Stimulated activated CD8-positive, alpha-beta memory T cell treated with anti-CD3 and anti-CD28 coated beads, Interleukin-15, amount 100 ng/mL, for 1 hour (primary cell): Measurements from ENCODE around the gene ZNF853.
"Not testable (repeated sequence)": the region's sequence is repeated elsewhere in the genome, so short reads cannot be mapped to it uniquely, and the experiment has no call there.

Experiments used
- DNase-seq: peaks from one replicate; pipeline ENCODE4 v3.0.0-alpha.2; 2020; ENCODE audit warnings: low read depth

ZNF853 gene

GRCh38 chr7:6606866-6607583 lies 8.4 kb upstream of the ZNF853 start:
- DNase-seq = no peak

DNA sequence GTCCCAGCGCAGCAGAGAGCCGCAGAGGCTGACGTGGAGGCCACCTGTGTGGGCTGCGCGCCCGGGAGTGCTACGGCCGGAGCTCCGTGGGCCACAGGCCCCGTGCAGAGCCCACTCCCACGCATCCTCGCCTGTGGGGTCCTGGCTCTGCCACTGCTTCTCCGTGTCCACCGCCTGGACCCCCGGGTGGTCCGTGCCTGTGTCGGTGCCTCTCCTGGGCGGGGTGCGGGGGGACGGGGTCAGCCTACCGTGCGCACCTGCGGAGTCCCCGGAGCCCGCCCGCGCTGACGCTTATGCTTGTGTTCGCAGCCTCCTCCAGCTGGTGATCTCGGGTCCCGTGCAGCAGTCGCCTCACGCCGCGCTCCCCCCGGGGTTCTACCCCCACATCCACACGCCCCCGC lies 7.8 kb upstream of the ZNF853 start:
- DNase-seq = no peak

DNA sequence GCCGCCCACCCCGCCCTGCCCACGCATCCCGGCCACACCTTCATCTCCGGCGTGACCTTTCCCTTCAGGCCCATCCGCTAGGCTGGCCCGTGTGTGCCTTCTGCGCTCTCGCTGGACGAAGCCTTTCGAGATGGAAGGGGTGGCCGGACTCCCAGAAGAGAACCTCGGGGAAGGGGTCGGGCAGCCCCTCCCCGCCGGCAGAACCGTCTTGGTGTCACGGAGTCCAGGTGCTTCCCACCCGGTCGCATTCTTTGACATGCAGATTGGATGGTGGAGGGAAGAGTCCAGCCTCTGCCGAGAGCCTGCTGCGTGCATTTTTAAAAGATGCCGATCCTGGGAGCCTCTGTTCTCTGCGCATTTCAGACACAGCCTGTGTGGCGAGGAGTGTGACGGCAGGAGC lies 7.3 kb upstream of the ZNF853 start:
- DNase-seq = no peak

- DNase-seq = no peak
Observed at GRCh38 chr7:6608794-6609193, 6.6 kb upstream of the ZNF853 start.

DNA sequence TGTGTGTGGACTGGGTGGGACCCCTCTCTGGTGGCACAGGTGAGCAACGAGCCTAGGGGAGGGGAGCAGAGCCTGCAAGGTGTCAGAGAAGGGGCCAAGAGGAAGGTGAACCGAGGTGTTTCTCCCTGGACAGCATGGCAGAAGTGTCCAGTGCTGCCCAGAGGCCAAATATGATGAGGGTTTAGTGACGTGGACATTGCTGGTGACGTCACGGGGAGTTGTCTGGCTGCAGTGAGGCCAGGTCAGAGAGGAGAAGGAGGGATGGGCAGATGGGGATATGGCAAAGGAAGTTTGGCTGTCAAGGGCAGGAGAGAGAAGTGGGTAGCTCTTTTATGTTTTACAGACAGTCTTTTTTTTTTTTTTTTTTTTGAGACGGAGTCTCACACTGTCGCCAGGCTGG lies 2.6 kb upstream of the ZNF853 start:
- DNase-seq = no peak

DNA sequence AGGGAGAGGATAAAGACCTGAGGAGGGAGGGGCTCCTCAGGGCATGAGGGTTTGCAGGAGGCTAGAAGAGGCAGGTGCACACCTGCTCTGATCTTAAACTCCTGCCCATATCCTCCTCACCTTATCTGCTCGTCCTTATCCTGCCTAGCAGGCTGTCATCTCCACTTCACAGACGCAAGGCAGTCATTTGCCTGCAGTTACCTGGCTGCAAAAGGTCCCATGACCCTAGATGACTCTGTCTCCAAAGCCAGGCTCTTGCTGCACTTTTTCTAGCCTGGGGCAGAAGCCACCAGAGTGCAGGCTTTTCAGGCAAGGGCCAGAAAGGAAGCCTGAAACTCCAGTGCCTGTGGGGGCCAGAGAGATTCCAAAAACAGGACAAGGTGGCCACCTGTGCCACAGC lies 1.7 kb upstream of the ZNF853 start:
- no peak for DNase-seq

- no peak for DNase-seq
Observed at GRCh38 chr7:6615723-6616555, 529 bp downstream of the ZNF853 start.

DNA sequence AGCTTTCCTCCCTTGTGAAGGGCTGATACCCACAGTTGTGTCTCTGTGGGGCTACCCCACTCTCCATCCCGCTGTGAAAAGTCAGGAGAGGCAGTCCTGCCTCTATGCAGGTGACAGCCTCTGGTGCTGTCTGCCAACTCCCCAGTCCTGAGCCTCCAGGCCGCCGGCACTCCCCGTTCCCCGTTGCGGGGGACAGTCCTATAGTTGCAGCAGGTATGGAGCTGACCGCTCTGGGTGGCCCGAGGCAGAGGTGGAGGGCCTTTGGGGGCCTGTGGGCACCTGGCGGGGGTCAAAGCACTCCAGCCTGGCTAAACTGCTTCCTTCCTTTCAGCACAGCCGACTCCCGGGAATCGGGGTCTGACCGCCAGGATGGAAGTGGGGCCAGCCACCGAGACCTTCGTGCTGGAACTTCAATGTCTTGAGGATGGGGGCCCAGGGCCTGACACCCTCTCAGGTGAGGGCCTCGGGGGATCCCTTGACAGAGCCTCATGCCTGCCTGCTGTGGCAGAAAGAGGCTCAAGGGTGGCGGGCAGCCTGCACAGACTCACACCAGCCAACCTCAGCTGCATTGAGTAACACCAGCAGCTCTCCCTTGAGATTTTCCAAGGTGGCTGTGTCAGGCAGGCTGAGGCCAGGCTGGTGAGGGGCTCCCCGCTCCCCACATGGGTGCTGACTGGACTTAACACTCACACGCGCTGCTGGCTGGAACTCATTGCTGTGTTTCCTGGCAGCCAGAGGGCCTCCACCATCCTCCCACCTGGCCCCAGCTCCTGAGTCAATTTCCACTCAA lies 1.6 kb downstream of the ZNF853 start:
- DNase-seq = no peak

GRCh38 chr7:6618621-6619020 lies 3.2 kb downstream of the ZNF853 start:
- no peak for DNase-seq

GRCh38 chr7:6619961-6620360 lies 4.6 kb downstream of the ZNF853 start:
- no peak for DNase-seq

- DNase-seq = no peak
Observed at GRCh38 chr7:6621195-6622133, 6.1 kb downstream of the ZNF853 start.

DNA sequence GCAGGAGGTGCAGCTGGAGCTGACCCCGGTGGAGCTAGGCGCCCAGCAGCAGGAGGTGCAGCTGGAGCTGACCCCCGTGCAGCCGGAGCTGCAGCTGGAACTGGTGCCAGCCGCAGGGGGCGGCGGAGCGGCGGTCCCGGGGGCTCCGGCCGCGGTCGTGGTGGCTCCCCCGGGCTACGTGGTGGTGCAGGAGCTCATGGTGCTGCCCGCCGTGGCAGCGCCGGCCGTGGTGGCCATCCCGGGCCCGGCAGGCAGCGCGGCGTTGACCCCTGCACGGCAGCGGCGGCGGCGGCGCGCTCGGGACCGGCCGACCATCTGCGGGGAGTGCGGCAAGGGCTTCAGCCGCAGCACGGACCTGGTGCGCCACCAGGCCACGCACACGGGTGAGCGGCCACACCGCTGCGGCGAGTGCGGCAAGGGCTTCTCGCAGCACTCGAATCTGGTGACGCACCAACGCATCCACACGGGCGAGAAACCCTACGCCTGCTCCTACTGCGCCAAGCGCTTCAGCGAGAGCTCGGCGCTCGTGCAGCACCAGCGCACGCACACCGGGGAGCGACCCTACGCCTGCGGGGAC lies 6.8 kb downstream of the ZNF853 start:
- no peak for DNase-seq

DNA sequence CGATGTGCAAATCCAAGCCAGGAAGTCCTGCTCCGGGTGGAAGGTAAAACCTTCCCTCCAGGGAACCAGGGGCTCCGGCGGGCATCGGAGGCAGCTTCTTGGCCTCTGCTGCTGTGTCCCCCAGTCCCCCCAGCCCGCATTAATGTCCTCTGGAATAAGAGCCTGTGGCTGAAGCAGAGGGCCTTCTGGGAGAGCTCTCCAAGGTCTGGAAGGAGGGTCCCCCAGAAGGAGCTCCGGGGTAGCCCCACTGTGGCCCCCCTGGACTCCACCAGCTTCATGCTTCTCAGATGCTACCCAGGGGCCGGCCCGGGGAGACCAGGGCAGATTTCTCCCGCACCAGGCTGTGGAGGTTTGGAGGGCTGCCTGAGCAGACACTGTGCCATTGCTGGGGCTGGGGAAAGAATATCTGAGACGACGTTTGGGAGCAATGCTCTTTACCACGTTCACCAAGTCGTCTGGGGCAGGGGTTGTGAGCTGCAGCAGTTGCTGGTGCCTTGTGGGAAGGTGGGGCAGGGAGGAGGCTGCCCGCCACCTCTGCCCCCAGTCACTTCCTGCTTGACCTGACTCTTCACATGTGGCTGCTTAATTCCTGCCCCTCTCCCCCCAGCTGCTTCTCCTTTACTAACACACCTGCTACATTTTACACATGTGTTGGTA lies 8.3 kb downstream of the ZNF853 start:
- no peak for DNase-seq

DNA sequence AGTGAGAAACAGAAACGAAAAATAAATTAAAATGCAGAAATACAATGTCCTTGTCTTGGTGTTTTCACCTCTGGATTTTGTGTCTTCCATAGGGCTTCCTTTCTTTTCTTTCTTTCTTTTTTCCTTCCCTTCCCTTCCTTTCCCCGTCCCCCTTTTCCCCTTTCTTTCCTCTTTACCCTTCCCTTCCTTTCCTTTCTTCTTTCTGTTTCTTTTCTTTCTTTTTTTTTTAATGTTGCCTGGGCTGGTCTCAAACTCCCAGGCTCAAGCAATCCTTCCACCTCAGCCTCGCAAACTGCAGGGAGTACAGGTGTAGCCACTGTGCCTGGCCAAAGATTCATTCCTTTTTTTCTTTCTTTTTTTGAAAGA lies 8.8 kb downstream of the ZNF853 start:
- no peak for DNase-seq

- DNase-seq = no peak
Observed at GRCh38 chr7:6628045-6628444, 12.6 kb downstream of the ZNF853 start.

GRCh38 chr7:6630007-6630849 lies 14.8 kb downstream of the ZNF853 start:
- DNase-seq = no peak

GRCh38 chr7:6631605-6632004 lies 16.2 kb downstream of the ZNF853 start:
- DNase-seq = no peak

DNA sequence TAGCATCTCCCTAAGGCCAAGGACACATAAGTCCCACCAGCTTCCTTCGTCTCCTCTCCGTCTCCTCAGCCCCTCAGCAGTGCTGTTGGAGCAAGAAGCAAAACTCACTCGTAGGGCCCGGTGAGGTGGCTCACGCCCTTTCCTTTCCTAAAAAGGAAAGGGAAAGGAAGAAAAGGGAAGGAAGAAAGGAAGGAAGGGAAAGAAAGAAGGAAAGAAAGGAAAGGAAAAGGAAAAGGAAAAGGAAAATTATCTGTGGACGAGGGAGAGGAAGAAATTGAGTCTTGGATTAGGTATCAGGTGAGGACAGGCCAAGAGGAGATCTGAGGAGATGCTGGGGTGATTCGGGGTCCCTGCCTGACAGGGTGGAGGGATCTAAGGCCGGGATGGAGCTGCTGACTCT lies 18.6 kb downstream of the ZNF853 start:
- DNase-seq = no peak

GRCh38 chr7:6634971-6635370 lies 19.6 kb downstream of the ZNF853 start:
- not testable (repeated sequence) for DNase-seq
